Liver (tissue), 9 donors: ENCODE measurements around the gene PRRX1. TPM values are rescaled to one million over a fixed set of nuclear protein-coding genes. Genes with fewer than 3 reads are reported as not detected.

Experiments used
- DNase-seq: peaks from one replicate; pipeline ENCODE4 v3.0.0-alpha.2; 2017; ENCODE audit warnings: low spot score
- H3K27ac ChIP-seq, 2 donors: one replicate each; pipeline ENCODE4 v1.7.0; 2013; ENCODE audit warnings: inconsistent platforms in 2 of 2, low read length in 2 of 2, control low read depth in 1 of 2, low read depth in 1 of 2, mild to moderate bottlenecking in 1 of 2
- H3K27me3 ChIP-seq, 4 donors: one replicate each; pipeline versions ENCODE4 v1.6.1 to v1.7.0; 2013; ENCODE audit warnings: low read length in 3 of 4, inconsistent platforms in 1 of 4, mild to moderate bottlenecking in 1 of 4, moderate library complexity in 1 of 4; ENCODE audit not compliant: control insufficient read depth in 4 of 4, insufficient read depth in 4 of 4
- H3K36me3 ChIP-seq, 4 donors: one replicate each; pipeline versions ENCODE4 v1.6.1 to v1.7.0; 2013; ENCODE audit warnings: low read length in 3 of 4, mild to moderate bottlenecking in 3 of 4, low read depth in 1 of 4, moderate library complexity in 1 of 4; ENCODE audit not compliant: control insufficient read depth in 4 of 4, insufficient read depth in 3 of 4
- H3K4me1 ChIP-seq, 4 donors: one replicate each; pipeline versions ENCODE4 v1.6.1 to v1.7.0; 2013; ENCODE audit warnings: low read length in 3 of 4, mild to moderate bottlenecking in 3 of 4, moderate library complexity in 1 of 4; ENCODE audit not compliant: control insufficient read depth in 4 of 4, insufficient read depth in 4 of 4
- H3K4me3 ChIP-seq, 3 donors: one replicate each; pipeline versions ENCODE4 v1.6.1 to v1.7.0; 2013; ENCODE audit warnings: low read length in 3 of 3, control low read depth in 1 of 3, low read depth in 1 of 3, mild to moderate bottlenecking in 1 of 3
- H3K9ac ChIP-seq, 2 donors: one replicate each; pipeline ENCODE4 v1.7.0; 2013; ENCODE audit warnings: low read length in 2 of 2, mild to moderate bottlenecking in 2 of 2, moderate library complexity in 2 of 2, control low read depth in 1 of 2, low read depth in 1 of 2
- H3K9me3 ChIP-seq, 4 donors: one replicate each; pipeline versions ENCODE4 v1.6.1 to v1.7.0; 2013; ENCODE audit warnings: low read length in 3 of 4; ENCODE audit not compliant: control insufficient read depth in 4 of 4
- CTCF ChIP-seq: fragments of 150-350 bp; IDR thresholded peaks from 2 replicates; pipeline ENCODE4 v1.5.1; 2017; ENCODE audit warnings: improper control_type of control experiment, low read depth, low read length; ENCODE audit not compliant: missing input control
- EGR1 ChIP-seq, 2 donors: IDR thresholded peaks; 2 replicates each; pipeline ENCODE4 v1.6.1; 2016 to 2018; ENCODE audit warnings: antibody characterized with exemption in 2 of 2, low read depth in 2 of 2
- FOXA1 ChIP-seq: IDR thresholded peaks from 2 replicates; pipeline ENCODE4 v1.6.1; 2016; ENCODE audit warnings: antibody characterized with exemption
- FOXA2 ChIP-seq: IDR thresholded peaks from 2 replicates; pipeline ENCODE4 v1.6.1; 2016; ENCODE audit warnings: antibody characterized with exemption
- GABPA ChIP-seq, 2 donors: IDR thresholded peaks in 1 of 2; conservative IDR thresholded peaks in 1 of 2; 2 replicates each; pipeline ENCODE4 v1.6.1; 2016; ENCODE audit warnings: antibody characterized with exemption in 2 of 2, mild to moderate bottlenecking in 1 of 2, moderate library complexity in 1 of 2
- HNF4A ChIP-seq, 2 donors: conservative IDR thresholded peaks; 2 replicates each; pipeline ENCODE4 v1.6.1; 2016; ENCODE audit warnings: antibody characterized with exemption in 2 of 2, mild to moderate bottlenecking in 2 of 2
- HNF4G ChIP-seq: IDR thresholded peaks from 2 replicates; pipeline ENCODE4 v1.6.1; 2016; ENCODE audit warnings: antibody characterized with exemption
- JUND ChIP-seq, 2 donors: IDR thresholded peaks; 2 replicates each; pipeline ENCODE4 v1.6.1; 2016; ENCODE audit warnings: antibody characterized with exemption in 2 of 2
- MAX ChIP-seq: IDR thresholded peaks from 2 replicates; pipeline ENCODE4 v1.6.1; 2016; ENCODE audit warnings: antibody characterized with exemption
- NR2F2 ChIP-seq: IDR thresholded peaks from 2 replicates; pipeline ENCODE4 v1.6.1; 2016; ENCODE audit warnings: antibody characterized with exemption
- RAD21 ChIP-seq, 2 donors: IDR thresholded peaks; 2 replicates each; pipeline ENCODE4 v1.6.1; 2016; ENCODE audit warnings: antibody characterized with exemption in 2 of 2, mild to moderate bottlenecking in 2 of 2
- RXRA ChIP-seq, 2 donors: IDR thresholded peaks; 2 replicates each; pipeline ENCODE4 v1.6.1; 2017 to 2018; ENCODE audit warnings: antibody characterized with exemption in 2 of 2, mild to moderate bottlenecking in 1 of 2
- SP1 ChIP-seq: IDR thresholded peaks from 2 replicates; pipeline ENCODE4 v1.6.1; 2018; ENCODE audit warnings: antibody characterized with exemption, mild to moderate bottlenecking
- TAF1 ChIP-seq: conservative IDR thresholded peaks from 2 replicates; pipeline ENCODE4 v1.6.1; 2016; ENCODE audit warnings: antibody characterized with exemption, mild to moderate bottlenecking
- YY1 ChIP-seq: IDR thresholded peaks from 2 replicates; pipeline ENCODE4 v1.6.1; 2016; ENCODE audit warnings: antibody characterized with exemption, mild to moderate bottlenecking
- polyA plus RNA-seq, 2 donors: library from polyadenylated mRNA; stranded (reverse) in 1 of 2; unstranded in 1 of 2; fragments of 200-250 nt in 1 of 2; fragments of >200 nt in 1 of 2; fragmentation: Nextera tagmentation in 1 of 2; extraction: Ambion mirVana in 1 of 2; gene quantifications; one replicate each; pipeline versions ENCODE4 v1.2.1 to v1.2.3, GENCODE V29; 2013 to 2015
- total RNA-seq, 2 donors: library from RNA; depleted of rRNA; stranded (reverse); fragments of >200 nt; gene quantifications; one replicate each; pipeline ENCODE4 v1.2.3, GENCODE V29; 2014
- TF ChIP-seq, protein P1 (sequence below): IDR thresholded peaks from 2 replicates; pipeline ENCODE4 v1.6.1; 2016; ENCODE audit warnings: antibody characterized with exemption, mild to moderate bottlenecking
- TF ChIP-seq, protein P2 (sequence below): IDR thresholded peaks from 2 replicates; pipeline ENCODE4 v1.6.1; 2016; ENCODE audit warnings: antibody characterized with exemption
- donor health status: healthy.
- donor health status: healthy.
- donor health status: healthy.
- donor health status: healthy.
- donor health status: healthy.

PRRX1 gene
- total and polyA plus RNA-seq, 4 donors, result under 0.01 to 0.37 (median 0.25) TPM; not detected in 1

- H3K4me3 ChIP-seq, result no peak overlapping the region
- H3K27me3 ChIP-seq, result peaks cover 0 to 2% (median 0%) of the 10 kb centered on the region in 4 donors
- H3K4me1 ChIP-seq, result no peaks in the 10 kb centered on the region
- no peak overlapping the region for H3K9ac ChIP-seq
- DNase-seq, result no peak
- H3K36me3 ChIP-seq, result no peaks in the 10 kb centered on the region
- H3K27ac ChIP-seq, result no peak overlapping the region
- H3K9me3 ChIP-seq, result no peaks in the 10 kb centered on the region
- TF ChIP-seq RAD21 (IDR thresholded peaks at IDR 0.05) (no peak), EGR1 (IDR thresholded peaks at IDR 0.05; ENCODE audit: low read depth in 2 of 2) (no peak), FOXA2 (no peak), YY1 (no peak), HNF4A (conservative IDR thresholded peaks at IDR 0.05) (no peak), MAX (no peak), NR2F2 (no peak), CTCF (no peak)
- TF ChIP-seq, protein P1, sequence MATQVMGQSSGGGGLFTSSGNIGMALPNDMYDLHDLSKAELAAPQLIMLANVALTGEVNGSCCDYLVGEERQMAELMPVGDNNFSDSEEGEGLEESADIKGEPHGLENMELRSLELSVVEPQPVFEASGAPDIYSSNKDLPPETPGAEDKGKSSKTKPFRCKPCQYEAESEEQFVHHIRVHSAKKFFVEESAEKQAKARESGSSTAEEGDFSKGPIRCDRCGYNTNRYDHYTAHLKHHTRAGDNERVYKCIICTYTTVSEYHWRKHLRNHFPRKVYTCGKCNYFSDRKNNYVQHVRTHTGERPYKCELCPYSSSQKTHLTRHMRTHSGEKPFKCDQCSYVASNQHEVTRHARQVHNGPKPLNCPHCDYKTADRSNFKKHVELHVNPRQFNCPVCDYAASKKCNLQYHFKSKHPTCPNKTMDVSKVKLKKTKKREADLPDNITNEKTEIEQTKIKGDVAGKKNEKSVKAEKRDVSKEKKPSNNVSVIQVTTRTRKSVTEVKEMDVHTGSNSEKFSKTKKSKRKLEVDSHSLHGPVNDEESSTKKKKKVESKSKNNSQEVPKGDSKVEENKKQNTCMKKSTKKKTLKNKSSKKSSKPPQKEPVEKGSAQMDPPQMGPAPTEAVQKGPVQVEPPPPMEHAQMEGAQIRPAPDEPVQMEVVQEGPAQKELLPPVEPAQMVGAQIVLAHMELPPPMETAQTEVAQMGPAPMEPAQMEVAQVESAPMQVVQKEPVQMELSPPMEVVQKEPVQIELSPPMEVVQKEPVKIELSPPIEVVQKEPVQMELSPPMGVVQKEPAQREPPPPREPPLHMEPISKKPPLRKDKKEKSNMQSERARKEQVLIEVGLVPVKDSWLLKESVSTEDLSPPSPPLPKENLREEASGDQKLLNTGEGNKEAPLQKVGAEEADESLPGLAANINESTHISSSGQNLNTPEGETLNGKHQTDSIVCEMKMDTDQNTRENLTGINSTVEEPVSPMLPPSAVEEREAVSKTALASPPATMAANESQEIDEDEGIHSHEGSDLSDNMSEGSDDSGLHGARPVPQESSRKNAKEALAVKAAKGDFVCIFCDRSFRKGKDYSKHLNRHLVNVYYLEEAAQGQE, result no peak
Measured at GRCh38 chr1:170634824-170635410, 29.0 kb upstream of the PRRX1 start.

DNA sequence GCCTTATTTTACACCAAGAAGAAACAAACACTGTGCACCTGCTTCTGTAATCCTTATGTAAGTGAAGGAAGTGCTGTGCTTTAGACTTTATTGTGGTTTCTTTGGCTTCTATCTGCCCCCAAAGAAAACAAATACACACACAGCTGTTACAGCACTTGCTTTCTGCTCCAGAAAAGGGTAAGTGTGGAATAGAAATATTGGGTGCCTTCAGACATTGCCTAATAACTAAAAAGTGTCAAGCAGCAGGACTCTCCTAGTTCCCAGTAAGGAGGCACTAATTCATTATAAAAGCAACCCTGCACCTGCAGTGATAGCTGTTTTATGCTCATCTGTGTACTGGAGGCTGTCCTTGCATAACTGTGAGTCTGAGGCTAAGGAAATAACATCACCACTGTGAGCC is 23.4 kb upstream of the PRRX1 start:
- no peaks in the 10 kb centered on the region for H3K4me1 ChIP-seq
- H3K36me3 ChIP-seq, result no peaks in the 10 kb centered on the region
- H3K27ac ChIP-seq, result no peak overlapping the region
- H3K4me3 ChIP-seq, result no peak overlapping the region
- H3K9ac ChIP-seq, result no peak overlapping the region
- no peaks in the 10 kb centered on the region for H3K9me3 ChIP-seq
- DNase-seq, result no peak
- peaks cover 0 to 2% (median 0%) of the 10 kb centered on the region in 4 donors for H3K27me3 ChIP-seq
- no peak for TF ChIP-seq EGR1 (IDR thresholded peaks at IDR 0.05; ENCODE audit: low read depth in 2 of 2)
- TF ChIP-seq FOXA2, result no peak
- TF ChIP-seq, protein P1, result no peak
- TF ChIP-seq GABPA (IDR thresholded peaks at IDR 0.05 in 1 of 2, conservative IDR thresholded peaks at IDR 0.05 in 1 of 2), result no peak
- no peak for TF ChIP-seq HNF4A (conservative IDR thresholded peaks at IDR 0.05)
- TF ChIP-seq FOXA1, result no peak
- no peak for TF ChIP-seq TAF1
- TF ChIP-seq MAX, result no peak
- no peak for TF ChIP-seq HNF4G
- TF ChIP-seq RAD21 (IDR thresholded peaks at IDR 0.05), result no peak
- TF ChIP-seq YY1, result no peak
- TF ChIP-seq JUND (IDR thresholded peaks at IDR 0.05), result no peak
- TF ChIP-seq NR2F2, result no peak
- TF ChIP-seq, protein P2, sequence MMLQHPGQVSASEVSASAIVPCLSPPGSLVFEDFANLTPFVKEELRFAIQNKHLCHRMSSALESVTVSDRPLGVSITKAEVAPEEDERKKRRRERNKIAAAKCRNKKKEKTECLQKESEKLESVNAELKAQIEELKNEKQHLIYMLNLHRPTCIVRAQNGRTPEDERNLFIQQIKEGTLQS, result no peak
- no peak for TF ChIP-seq SP1
- no peak for TF ChIP-seq RXRA (IDR thresholded peaks at IDR 0.05)
- TF ChIP-seq CTCF, result no peak
